ENCODE measurements around the gene WRAP53. TPM values are rescaled to one million over a fixed set of nuclear protein-coding genes. Genes with fewer than 3 reads are reported as not detected.

Gene WRAP53
- total and polyA plus RNA-seq, 4 donors, result 1.8 to 3.3 (median 2.6) TPM

GRCh38 chr17:7685533-7686221 is 2.6 kb upstream of the WRAP53 start:
- TF ChIP-seq HNF4A (conservative IDR thresholded peaks at IDR 0.05), result peak in 1 of 2 donors; percentile 3
- peak in 1 of 2 donors; percentile 40 for TF ChIP-seq RAD21 (IDR thresholded peaks at IDR 0.05)
- peak in 1 of 2 donors; percentile 32 for TF ChIP-seq RXRA (IDR thresholded peaks at IDR 0.05)
- TF ChIP-seq, protein P1, sequence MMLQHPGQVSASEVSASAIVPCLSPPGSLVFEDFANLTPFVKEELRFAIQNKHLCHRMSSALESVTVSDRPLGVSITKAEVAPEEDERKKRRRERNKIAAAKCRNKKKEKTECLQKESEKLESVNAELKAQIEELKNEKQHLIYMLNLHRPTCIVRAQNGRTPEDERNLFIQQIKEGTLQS (IDR thresholded peaks at IDR 0.05), result no peak
- TF ChIP-seq MAX (IDR thresholded peaks at IDR 0.05), result no peak
- no peak for TF ChIP-seq HNF4G (IDR thresholded peaks at IDR 0.05)
- peak; percentile 69 for TF ChIP-seq REST (IDR thresholded peaks at IDR 0.05)
- peak; percentile 18 for TF ChIP-seq NR2F2 (IDR thresholded peaks at IDR 0.05)
- TF ChIP-seq, protein P2, sequence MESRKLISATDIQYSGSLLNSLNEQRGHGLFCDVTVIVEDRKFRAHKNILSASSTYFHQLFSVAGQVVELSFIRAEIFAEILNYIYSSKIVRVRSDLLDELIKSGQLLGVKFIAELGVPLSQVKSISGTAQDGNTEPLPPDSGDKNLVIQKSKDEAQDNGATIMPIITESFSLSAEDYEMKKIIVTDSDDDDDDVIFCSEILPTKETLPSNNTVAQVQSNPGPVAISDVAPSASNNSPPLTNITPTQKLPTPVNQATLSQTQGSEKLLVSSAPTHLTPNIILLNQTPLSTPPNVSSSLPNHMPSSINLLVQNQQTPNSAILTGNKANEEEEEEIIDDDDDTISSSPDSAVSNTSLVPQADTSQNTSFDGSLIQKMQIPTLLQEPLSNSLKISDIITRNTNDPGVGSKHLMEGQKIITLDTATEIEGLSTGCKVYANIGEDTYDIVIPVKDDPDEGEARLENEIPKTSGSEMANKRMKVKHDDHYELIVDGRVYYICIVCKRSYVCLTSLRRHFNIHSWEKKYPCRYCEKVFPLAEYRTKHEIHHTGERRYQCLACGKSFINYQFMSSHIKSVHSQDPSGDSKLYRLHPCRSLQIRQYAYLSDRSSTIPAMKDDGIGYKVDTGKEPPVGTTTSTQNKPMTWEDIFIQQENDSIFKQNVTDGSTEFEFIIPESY (IDR thresholded peaks at IDR 0.05), result peak; percentile 82
- no peak for TF ChIP-seq TAF1 (conservative IDR thresholded peaks at IDR 0.05)
- peak; percentile 56 to 86 for TF ChIP-seq GABPA (IDR thresholded peaks at IDR 0.05 in 1 of 2, conservative IDR thresholded peaks at IDR 0.05 in 1 of 2)
- peak; percentile 38 for TF ChIP-seq SP1 (IDR thresholded peaks at IDR 0.05)

GRCh38 chr17:7686222-7687071 is 1.8 kb upstream of the WRAP53 start:
- no peaks in the 10 kb centered on the region for H3K9me3 ChIP-seq (ENCODE audit: control insufficient read depth in 4 of 4, low read length in 3 of 4)
- peak; percentile 81 for DNase-seq (ENCODE audit: low spot score)
- WGBS, result under 1% methylated on average over 30 of the region's 30 CpGs
- H3K27ac ChIP-seq (ENCODE audit: low read depth in 1 of 2, low read length in 2 of 2), result peak overlapping the region; percentile 93 to 98
- H3K27me3 ChIP-seq (ENCODE audit: control insufficient read depth in 4 of 4, insufficient read depth in 4 of 4, low read length in 3 of 4), result no peaks in the 10 kb centered on the region
- no peaks in the 10 kb centered on the region for H3K36me3 ChIP-seq (ENCODE audit: control insufficient read depth in 4 of 4, insufficient read depth in 3 of 4, low read depth in 1 of 4, low read length in 3 of 4)
- peaks cover 4 to 31% (median 24%) of the 10 kb centered on the region in 4 donors for H3K4me1 ChIP-seq (ENCODE audit: control insufficient read depth in 4 of 4, insufficient read depth in 4 of 4, low read length in 3 of 4)
- peak overlapping the region; percentile 93 to 98 for H3K9ac ChIP-seq (ENCODE audit: low read depth in 1 of 2, low read length in 2 of 2)
- peak overlapping the region; percentile 84 to 100 (median 85) for H3K4me3 ChIP-seq (ENCODE audit: low read depth in 1 of 3, low read length in 3 of 3)
- TF ChIP-seq NR2F2 (IDR thresholded peaks at IDR 0.05) (no peak), CTCF (IDR thresholded peaks at IDR 0.05; ENCODE audit: low read depth, low read length, missing input control) (no peak), JUND (IDR thresholded peaks at IDR 0.05) (peak; percentile 15 to 50), HNF4A (conservative IDR thresholded peaks at IDR 0.05) (no peak), REST (IDR thresholded peaks at IDR 0.05) (no peak), GABPA (IDR thresholded peaks at IDR 0.05 in 1 of 2, conservative IDR thresholded peaks at IDR 0.05 in 1 of 2) (peak; percentile 54 to 78)
- TF ChIP-seq, protein P2 (IDR thresholded peaks at IDR 0.05), result peak; percentile 23

More at GRCh38 chr17:7685533-7686221, 2.6 kb upstream of the WRAP53 start:
- Histone ChIP-seq H3K27ac (ENCODE audit: low read depth in 1 of 2, low read length in 2 of 2) (peak overlapping the region; percentile 93 to 98), H3K9me3 (ENCODE audit: control insufficient read depth in 4 of 4, low read length in 3 of 4) (no peaks in the 10 kb centered on the region), H3K9ac (ENCODE audit: low read depth in 1 of 2, low read length in 2 of 2) (peak overlapping the region; percentile 93), H3K36me3 (ENCODE audit: control insufficient read depth in 4 of 4, insufficient read depth in 3 of 4, low read depth in 1 of 4, low read length in 3 of 4) (no peaks in the 10 kb centered on the region), H3K4me1 (ENCODE audit: control insufficient read depth in 4 of 4, insufficient read depth in 4 of 4, low read length in 3 of 4) (peaks cover 4 to 31% (median 24%) of the 10 kb centered on the region in 4 donors), H3K27me3 (ENCODE audit: control insufficient read depth in 4 of 4, insufficient read depth in 4 of 4, low read length in 3 of 4) (no peaks in the 10 kb centered on the region), H3K4me3 (ENCODE audit: low read depth in 1 of 3, low read length in 3 of 3) (peak overlapping the region; percentile 84 to 100 (median 85))
- WGBS, result 5% methylated on average over 44 of the region's 44 CpGs
- peak; percentile 91 for DNase-seq (ENCODE audit: low spot score)

Data from liver (tissue), 9 donors.